ENCODE data around the gene FBXO5.

FBXO5 gene

GRCh38 chr6:152952045-152952444 is 30.8 kb downstream of the FBXO5 start:
- Histone ChIP-seq H3K9ac (no peak overlapping the region), H3K4me2 (0 out of 22 replicates have a peak overlapping the region, but pooled peaks of 1 of the 11 experiments have one; percentile 3), H4K20me1 (no peaks in the 10 kb centered on the region), H3K36me3 (no peaks in the 10 kb centered on the region), H3K9me3 (replicated peaks in 1 of 11) (peaks cover 0 to 8% (median 3%) of the 10 kb centered on the region in 11 experiments; a peak in 7 of 22 replicates), H3K4me1 (peaks cover 0 to 8% (median 0%) of the 10 kb centered on the region in 10 experiments; a peak in 4 of 20 replicates), H3K27me3 (no peaks in the 10 kb centered on the region), H3K4me3 (no peak overlapping the region), H3K27ac (no peak overlapping the region)
- no peak for TF ChIP-seq Cebpa-rat (IDR thresholded peaks at IDR 0.05)

GRCh38 chr6:152950240-152950639 is 32.6 kb downstream of the FBXO5 start:
- Histone ChIP-seq H3K27me3 (no peaks in the 10 kb centered on the region), H3K36me3 (no peaks in the 10 kb centered on the region), H3K27ac (no peak overlapping the region), H4K20me1 (no peaks in the 10 kb centered on the region), H3K4me1 (peaks cover 0 to 8% (median 0%) of the 10 kb centered on the region in 10 experiments; a peak in 4 of 20 replicates), H3K4me2 (no peak overlapping the region), H3K9ac (no peak overlapping the region), H3K4me3 (no peak overlapping the region), H3K9me3 (replicated peaks in 1 of 11) (no peaks in the 10 kb centered on the region)
- TF ChIP-seq Cebpa-rat (IDR thresholded peaks at IDR 0.05) = no peak

- peak overlapping the region in 3 of 11 experiments; percentile 9 to 44 (median 17); a peak in 2 of 22 replicates for H3K9ac ChIP-seq
- H3K4me2 ChIP-seq = peak overlapping the region in 2 of 11 experiments; percentile 16 to 42; a peak in 2 of 22 replicates
- no peaks in the 10 kb centered on the region for H3K36me3 ChIP-seq
- no peaks in the 10 kb centered on the region for H4K20me1 ChIP-seq
- no peaks in the 10 kb centered on the region for H3K27me3 ChIP-seq
- no peak for TF ChIP-seq Cebpa-rat (IDR thresholded peaks at IDR 0.05)
- no peak overlapping the region for H3K4me3 ChIP-seq
- H3K4me1 ChIP-seq = peaks cover 0 to 8% (median 0%) of the 10 kb centered on the region in 10 experiments; a peak in 4 of 20 replicates
- H3K27ac ChIP-seq = no peak overlapping the region
- no peaks in the 10 kb centered on the region for H3K9me3 ChIP-seq (replicated peaks in 1 of 11)
Measured at GRCh38 chr6:152948150-152948768, 34.6 kb downstream of the FBXO5 start.

- Histone ChIP-seq H3K27me3 (no peaks in the 10 kb centered on the region), H3K36me3 (no peaks in the 10 kb centered on the region), H3K4me2 (no peak overlapping the region), H4K20me1 (no peaks in the 10 kb centered on the region), H3K27ac (no peak overlapping the region), H3K4me1 (peaks cover 0 to 2% (median 0%) of the 10 kb centered on the region in 10 experiments; a peak in 4 of 20 replicates), H3K4me3 (no peak overlapping the region), H3K9ac (no peak overlapping the region), H3K9me3 (replicated peaks in 1 of 11) (no peaks in the 10 kb centered on the region)
- no peak for TF ChIP-seq Cebpa-rat (IDR thresholded peaks at IDR 0.05)
Measured at GRCh38 chr6:152946995-152947394, 35.8 kb downstream of the FBXO5 start.

GRCh38 chr6:152946484-152946883 is 36.4 kb downstream of the FBXO5 start:
- H3K36me3 ChIP-seq = no peaks in the 10 kb centered on the region
- no peak for TF ChIP-seq Cebpa-rat (IDR thresholded peaks at IDR 0.05)
- H3K9ac ChIP-seq = no peak overlapping the region
- no peak overlapping the region for H3K27ac ChIP-seq
- H4K20me1 ChIP-seq = no peaks in the 10 kb centered on the region
- no peak overlapping the region for H3K4me3 ChIP-seq
- no peaks in the 10 kb centered on the region for H3K27me3 ChIP-seq
- H3K9me3 ChIP-seq (replicated peaks in 1 of 11) = no peaks in the 10 kb centered on the region
- no peaks in the 10 kb centered on the region for H3K4me1 ChIP-seq
- H3K4me2 ChIP-seq = no peak overlapping the region

GRCh38 chr6:152943260-152943897 is 39.5 kb downstream of the FBXO5 start:
- TF ChIP-seq Cebpa-rat (IDR thresholded peaks at IDR 0.05) = no peak
- Histone ChIP-seq H3K4me2 (no peak overlapping the region), H3K27ac (no peak overlapping the region), H3K27me3 (no peaks in the 10 kb centered on the region), H3K4me1 (no peaks in the 10 kb centered on the region), H3K9me3 (replicated peaks in 1 of 11) (no peaks in the 10 kb centered on the region), H3K9ac (no peak overlapping the region), H4K20me1 (no peaks in the 10 kb centered on the region), H3K36me3 (no peaks in the 10 kb centered on the region), H3K4me3 (no peak overlapping the region)

GRCh38 chr6:152942319-152942869 is 40.4 kb downstream of the FBXO5 start:
- no peaks in the 10 kb centered on the region for H3K9me3 ChIP-seq (replicated peaks in 1 of 11)
- no peaks in the 10 kb centered on the region for H3K27me3 ChIP-seq
- TF ChIP-seq Cebpa-rat (IDR thresholded peaks at IDR 0.05) = no peak
- H3K9ac ChIP-seq = no peak overlapping the region
- no peak overlapping the region for H3K4me3 ChIP-seq
- no peaks in the 10 kb centered on the region for H4K20me1 ChIP-seq
- H3K4me1 ChIP-seq = no peaks in the 10 kb centered on the region
- no peaks in the 10 kb centered on the region for H3K36me3 ChIP-seq
- no peak overlapping the region for H3K4me2 ChIP-seq
- no peak overlapping the region for H3K27ac ChIP-seq

- Histone ChIP-seq H3K4me1 (no peaks in the 10 kb centered on the region), H3K9me3 (replicated peaks in 1 of 11) (no peaks in the 10 kb centered on the region), H3K27me3 (no peaks in the 10 kb centered on the region), H3K27ac (no peak overlapping the region), H3K9ac (no peak overlapping the region), H3K4me2 (no peak overlapping the region), H4K20me1 (no peaks in the 10 kb centered on the region), H3K36me3 (no peaks in the 10 kb centered on the region), H3K4me3 (no peak overlapping the region)
- no peak for TF ChIP-seq Cebpa-rat (IDR thresholded peaks at IDR 0.05)
Measured at GRCh38 chr6:152941746-152942145, 41.1 kb downstream of the FBXO5 start.

- Histone ChIP-seq H3K9me3 (replicated peaks in 1 of 11) (no peaks in the 10 kb centered on the region), H3K27ac (no peak overlapping the region), H3K27me3 (no peaks in the 10 kb centered on the region), H3K36me3 (no peaks in the 10 kb centered on the region), H4K20me1 (no peaks in the 10 kb centered on the region), H3K4me2 (no peak overlapping the region), H3K4me1 (no peaks in the 10 kb centered on the region), H3K4me3 (no peak overlapping the region), H3K9ac (no peak overlapping the region)
- no peak for TF ChIP-seq Cebpa-rat (IDR thresholded peaks at IDR 0.05)
Measured at GRCh38 chr6:152932865-152933264, 50.0 kb downstream of the FBXO5 start.

Data from BLaER1 treated with 17β-estradiol and CSF1 and Interleukin-3, amounts not matched to agents 10 nM and 100 nM (cell line).